Astrocyte of the spinal cord (primary cell): ENCODE measurements around the gene TXNRD3.

Experiments
- DNase-seq: peaks from one replicate; pipeline ENCODE4 v3.0.0; 2011; ENCODE audit warnings: low read depth, low spot score
- H3K4me3 ChIP-seq: 2 replicates; pipeline ENCODE4 v1.5.1; 2011; ENCODE audit warnings: low read depth, mild to moderate bottlenecking, low read length, moderate library complexity
- CTCF ChIP-seq: IDR thresholded peaks from 2 replicates; pipeline ENCODE4 v1.5.1; 2012; ENCODE audit warnings: low read depth, mild to moderate bottlenecking, low read length, inconsistent platforms
- in situ Hi-C: cut with HindIII; loops from 2 replicates; pipeline ENCODE4 v1.10.0; 2017; ENCODE audit warnings: low sequenced_read_pairs

TXNRD3 gene

GRCh38 chr3:126578702-126579101 lies 76.2 kb downstream of the TXNRD3 start:
- H3K4me3 ChIP-seq, result no peak overlapping the region
- TF ChIP-seq CTCF, result no peak
- in situ Hi-C loops, result no loop called here
- no peak for DNase-seq

DNA sequence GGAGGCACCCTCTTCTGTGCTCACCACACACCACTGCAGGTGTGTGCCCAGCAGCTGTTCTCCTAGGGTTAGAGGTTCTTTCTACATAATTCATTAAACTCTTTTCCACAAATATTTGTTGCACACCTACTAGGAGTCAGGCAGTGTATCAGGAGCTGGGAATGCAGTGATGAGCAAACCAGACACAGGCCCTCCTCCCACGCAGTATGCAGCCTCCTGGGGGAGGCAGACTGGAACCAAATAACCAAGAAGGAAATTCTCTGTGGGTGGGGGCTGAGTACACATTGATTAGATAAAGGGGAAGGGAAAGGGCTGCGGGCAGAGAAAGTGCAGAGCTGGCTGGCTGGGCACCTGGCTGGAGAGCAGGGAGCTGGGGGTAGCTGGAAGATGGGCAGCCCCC lies 77.7 kb downstream of the TXNRD3 start:
- no peak for DNase-seq
- in situ Hi-C loops, result no loop called here
- H3K4me3 ChIP-seq, result no peak overlapping the region
- TF ChIP-seq CTCF, result no peak

- in situ Hi-C loops, result no loop called here
- TF ChIP-seq CTCF, result no peak
- H3K4me3 ChIP-seq, result no peak overlapping the region
- no peak for DNase-seq
Observed at GRCh38 chr3:126573492-126574117, 81.3 kb downstream of the TXNRD3 start.

DNA sequence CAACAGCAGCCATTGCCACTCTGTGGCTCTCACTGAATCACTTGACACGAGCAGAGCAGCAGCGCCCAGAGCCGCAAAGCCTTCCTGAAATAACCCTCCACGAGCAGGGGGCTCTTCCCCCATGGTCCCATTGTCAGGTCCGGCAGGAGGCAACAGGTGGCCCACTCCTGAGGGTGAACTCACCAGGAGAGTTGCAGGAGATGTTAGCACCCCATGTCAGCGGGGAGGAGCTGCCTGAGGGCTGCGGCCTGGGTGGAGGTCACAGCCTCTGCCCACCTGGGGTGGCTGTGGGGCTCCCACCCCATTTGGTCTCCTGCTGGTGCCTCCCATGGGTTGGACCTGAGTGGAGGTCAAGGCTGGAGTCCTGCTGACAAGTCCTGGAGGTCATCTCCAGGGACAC lies 83.8 kb downstream of the TXNRD3 start:
- no peak overlapping the region for H3K4me3 ChIP-seq
- no peak for TF ChIP-seq CTCF
- no peak for DNase-seq
- in situ Hi-C loops, result no loop called here

DNA sequence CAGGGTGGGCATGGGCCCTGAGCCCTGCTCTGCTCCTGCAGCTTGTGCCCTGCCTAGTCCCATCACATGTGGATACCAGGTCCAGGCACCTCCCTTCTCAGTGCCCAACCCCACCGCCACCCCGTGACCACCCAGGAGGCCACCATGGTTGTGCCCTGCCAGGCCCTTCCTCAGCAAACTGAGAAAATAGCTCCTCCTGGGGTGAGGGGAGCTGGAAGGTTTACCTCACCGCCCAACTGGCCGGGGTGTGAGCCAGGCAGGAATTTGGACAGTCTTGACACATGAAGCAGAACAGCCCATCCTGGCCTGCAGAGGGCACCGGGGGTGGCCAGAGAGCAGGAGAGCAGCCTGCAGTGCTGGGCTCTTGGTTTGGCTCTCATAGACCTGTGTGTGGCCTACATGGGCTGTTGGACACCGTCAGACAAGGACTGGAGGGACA lies 84.8 kb downstream of the TXNRD3 start:
- no peak for DNase-seq
- H3K4me3 ChIP-seq, result no peak overlapping the region
- no peak for TF ChIP-seq CTCF
- in situ Hi-C loops, result no loop called here

DNA sequence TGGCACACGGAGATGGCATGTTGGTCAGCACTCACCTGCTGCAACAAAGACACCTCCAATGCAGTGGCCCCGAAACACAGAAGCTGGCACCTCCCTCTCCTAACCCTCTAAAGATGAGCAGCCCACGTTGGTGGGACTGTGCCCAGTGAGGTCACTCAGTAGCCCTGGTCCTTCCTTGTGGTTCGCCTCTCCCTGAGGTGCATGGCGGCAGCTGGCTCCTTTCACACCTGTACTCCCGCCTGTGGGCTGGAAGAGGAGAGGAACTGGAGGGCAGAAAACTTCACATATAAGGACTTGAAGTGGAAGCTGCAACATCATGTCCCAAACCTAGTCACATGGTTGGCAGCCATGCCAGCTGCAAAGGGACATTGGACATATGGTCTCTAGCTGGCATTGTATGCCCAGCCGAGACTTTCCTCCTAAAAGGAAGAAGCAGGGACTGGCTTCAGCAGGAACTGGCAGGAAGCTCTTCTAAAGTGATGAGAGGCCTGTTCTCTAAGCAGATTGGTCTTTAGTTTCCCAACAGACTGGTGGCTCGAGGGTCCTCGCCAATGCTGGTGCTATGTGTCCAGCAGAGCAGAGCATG lies 85.4 kb downstream of the TXNRD3 start:
- no peak for DNase-seq

More for the DNA sequence above, 85.4 kb downstream of the TXNRD3 start:
- in situ Hi-C loops, result no loop called here
- TF ChIP-seq CTCF, result no peak
- no peak overlapping the region for H3K4me3 ChIP-seq
